Endothelial cell of umbilical vein (primary cell): ENCODE measurements around the gene NSDHL.

Experiments used
- CTCF ChIP-seq, 2 donors: IDR thresholded peaks; 1 replicate in 1 of 2; 2 replicates in 1 of 2; pipeline ENCODE4 v1.5.1; 2011; ENCODE audit warnings: low read length in 2 of 2, mild to moderate bottlenecking in 2 of 2, moderate library complexity in 2 of 2, control low read depth in 1 of 2, inconsistent platforms in 1 of 2, low read depth in 1 of 2; ENCODE audit not compliant: insufficient read depth in 1 of 2; ENCODE audit errors: extremely low read depth in 1 of 2
- JUN ChIP-seq: IDR thresholded peaks from 2 replicates; pipeline ENCODE4 v1.6.1; 2011; ENCODE audit warnings: borderline replicate concordance, low read depth; ENCODE audit not compliant: insufficient read length, insufficient read depth

GRCh38 chrX:152898442-152898841 is 67.6 kb downstream of the NSDHL start:
- no peak for TF ChIP-seq CTCF (IDR thresholded peaks at IDR 0.05; ENCODE audit: extremely low read depth in 1 of 2, insufficient read depth in 1 of 2, low read depth in 1 of 2, low read length in 2 of 2)
- no peak for TF ChIP-seq JUN
